ENCODE data around the gene OR2C3.
"Not testable (repeated sequence)": the region's sequence is repeated elsewhere in the genome, so short reads cannot be mapped to it uniquely, and the experiment has no call there.

The OR2C3 gene

GRCh38 chr1:247528812-247529474 lies 7.3 kb downstream of the OR2C3 start:
- no peak for DNase-seq
- in situ Hi-C loops (cut with HindIII; ENCODE audit: low pct_ligation_motif_present, low pct_unique_long_range_greater_than_20kb, low sequenced_read_pairs): no loop called here

- DNase-seq; in situ Hi-C loops (cut with HindIII; ENCODE audit: low pct_ligation_motif_present, low pct_unique_long_range_greater_than_20kb, low sequenced_read_pairs): not testable (repeated sequence)
Measured at GRCh38 chr1:247521886-247522285, 14.4 kb downstream of the OR2C3 start.

GRCh38 chr1:247518613-247518891 lies 17.7 kb downstream of the OR2C3 start:
- in situ Hi-C loops (cut with HindIII; ENCODE audit: low pct_ligation_motif_present, low pct_unique_long_range_greater_than_20kb, low sequenced_read_pairs): no loop called here
- no peak for DNase-seq

- in situ Hi-C loops (cut with HindIII; ENCODE audit: low pct_ligation_motif_present, low pct_unique_long_range_greater_than_20kb, low sequenced_read_pairs): no loop called here
- DNase-seq: no peak
Measured at GRCh38 chr1:247517795-247518612, 18.2 kb downstream of the OR2C3 start.

GRCh38 chr1:247506831-247507230 lies 29.4 kb downstream of the OR2C3 start:
- DNase-seq: no peak
- in situ Hi-C loops (cut with HindIII; ENCODE audit: low pct_ligation_motif_present, low pct_unique_long_range_greater_than_20kb, low sequenced_read_pairs): no loop called here

- DNase-seq: no peak
- in situ Hi-C loops (cut with HindIII; ENCODE audit: low pct_ligation_motif_present, low pct_unique_long_range_greater_than_20kb, low sequenced_read_pairs): no loop called here
Measured at GRCh38 chr1:247500865-247501264, 35.4 kb downstream of the OR2C3 start.

- in situ Hi-C loops (cut with HindIII; ENCODE audit: low pct_ligation_motif_present, low pct_unique_long_range_greater_than_20kb, low sequenced_read_pairs): no loop called here
- no peak for DNase-seq
Measured at GRCh38 chr1:247496581-247497285, 39.5 kb downstream of the OR2C3 start.

- no peak for DNase-seq
- in situ Hi-C loops (cut with HindIII; ENCODE audit: low pct_ligation_motif_present, low pct_unique_long_range_greater_than_20kb, low sequenced_read_pairs): no loop called here
Measured at GRCh38 chr1:247494767-247495166, 41.5 kb downstream of the OR2C3 start.

- in situ Hi-C loops (cut with HindIII; ENCODE audit: low pct_ligation_motif_present, low pct_unique_long_range_greater_than_20kb, low sequenced_read_pairs): no loop called here
- DNase-seq: no peak
Measured at GRCh38 chr1:247493106-247493505, 43.1 kb downstream of the OR2C3 start.

- DNase-seq: no peak
- in situ Hi-C loops (cut with HindIII; ENCODE audit: low pct_ligation_motif_present, low pct_unique_long_range_greater_than_20kb, low sequenced_read_pairs): no loop called here
Measured at GRCh38 chr1:247491328-247491727, 44.9 kb downstream of the OR2C3 start.

- in situ Hi-C loops (cut with HindIII; ENCODE audit: low pct_ligation_motif_present, low pct_unique_long_range_greater_than_20kb, low sequenced_read_pairs): no loop called here
- peak; percentile 54 for DNase-seq
Measured at GRCh38 chr1:247487057-247487456, 49.2 kb downstream of the OR2C3 start.

GRCh38 chr1:247482747-247483146 lies 53.5 kb downstream of the OR2C3 start:
- in situ Hi-C loops (cut with HindIII; ENCODE audit: low pct_ligation_motif_present, low pct_unique_long_range_greater_than_20kb, low sequenced_read_pairs): no loop called here
- no peak for DNase-seq

- in situ Hi-C loops (cut with HindIII; ENCODE audit: low pct_ligation_motif_present, low pct_unique_long_range_greater_than_20kb, low sequenced_read_pairs): not testable (repeated sequence)
Measured at GRCh38 chr1:247476328-247477058, 59.7 kb downstream of the OR2C3 start.

GRCh38 chr1:247475793-247476192 lies 60.4 kb downstream of the OR2C3 start:
- no peak for DNase-seq
- in situ Hi-C loops (cut with HindIII; ENCODE audit: low pct_ligation_motif_present, low pct_unique_long_range_greater_than_20kb, low sequenced_read_pairs): no loop called here

More at GRCh38 chr1:247476328-247477058, 59.7 kb downstream of the OR2C3 start:
- not testable (repeated sequence) for DNase-seq
